GM19467 (cell line): Measurements from ENCODE around the gene CYP2C9.

ENCODE experiments used
- ATAC-seq: cut with Tn5 transposase; IDR thresholded peaks from one replicate; pipeline ENCODE4 v1.9.1; 2021; ENCODE audit warnings: mild to moderate bottlenecking, moderate library complexity; ENCODE audit not compliant: unreplicated experiment

Gene CYP2C9

DNA sequence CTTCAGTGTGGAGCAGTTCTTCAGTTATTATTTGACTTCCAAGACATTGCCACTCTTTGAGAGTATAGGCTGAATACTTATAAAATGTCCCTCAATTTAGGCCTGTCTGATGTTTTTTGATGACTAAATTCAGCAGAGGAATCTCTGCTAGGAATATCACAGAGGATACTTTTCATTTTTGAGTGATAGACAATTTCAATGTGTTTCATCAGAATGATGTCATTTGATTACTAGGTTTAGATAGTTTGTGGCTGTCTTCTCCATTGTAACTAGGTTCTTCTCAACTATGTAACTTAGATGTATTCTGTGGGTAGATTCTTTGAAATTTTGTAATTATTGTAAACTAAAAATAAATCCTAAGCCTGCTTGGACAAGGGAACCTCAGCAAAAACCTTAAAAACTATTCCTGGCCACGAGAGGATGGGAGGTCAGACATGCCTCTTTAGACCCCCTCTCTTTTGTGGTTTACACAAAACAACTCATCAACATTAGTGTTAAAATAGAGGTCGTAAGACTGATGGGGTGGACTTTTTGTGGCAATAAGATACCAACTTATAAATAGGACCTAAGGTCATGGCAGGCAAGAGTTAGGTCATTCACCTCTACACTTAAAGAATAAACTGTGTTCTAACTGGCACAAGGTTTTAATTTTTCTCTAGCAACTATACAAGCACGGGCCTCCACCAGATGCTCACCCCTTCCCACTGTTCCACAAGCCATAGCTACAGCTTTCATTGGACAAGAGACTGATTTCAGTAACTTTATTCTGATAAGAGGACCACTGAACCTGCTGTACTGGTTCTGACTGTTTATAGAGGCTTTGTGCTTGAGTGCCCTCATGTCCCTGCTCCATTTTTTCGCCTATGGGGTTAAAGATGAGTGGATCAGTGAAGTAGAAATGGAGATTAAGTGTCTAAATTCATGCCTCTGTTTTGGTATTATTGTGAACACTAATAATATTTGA lies 97.2 kb downstream of the CYP2C9 start:
- ATAC-seq: no peak

- ATAC-seq: no peak
Observed at GRCh38 chr10:95039281-95039680, 100.8 kb downstream of the CYP2C9 start.
